HK-2 (cell line): ENCODE measurements around the gene NQO1.
"Not testable (repeated sequence)": the region's sequence is repeated elsewhere in the genome, so short reads cannot be mapped to it uniquely, and the experiment has no call there.

ENCODE experiments used
- DNase-seq: peaks from one replicate; pipeline ENCODE4 v3.0.0-alpha.2; 2018; ENCODE audit not compliant: unreplicated experiment

The NQO1 gene

DNA sequence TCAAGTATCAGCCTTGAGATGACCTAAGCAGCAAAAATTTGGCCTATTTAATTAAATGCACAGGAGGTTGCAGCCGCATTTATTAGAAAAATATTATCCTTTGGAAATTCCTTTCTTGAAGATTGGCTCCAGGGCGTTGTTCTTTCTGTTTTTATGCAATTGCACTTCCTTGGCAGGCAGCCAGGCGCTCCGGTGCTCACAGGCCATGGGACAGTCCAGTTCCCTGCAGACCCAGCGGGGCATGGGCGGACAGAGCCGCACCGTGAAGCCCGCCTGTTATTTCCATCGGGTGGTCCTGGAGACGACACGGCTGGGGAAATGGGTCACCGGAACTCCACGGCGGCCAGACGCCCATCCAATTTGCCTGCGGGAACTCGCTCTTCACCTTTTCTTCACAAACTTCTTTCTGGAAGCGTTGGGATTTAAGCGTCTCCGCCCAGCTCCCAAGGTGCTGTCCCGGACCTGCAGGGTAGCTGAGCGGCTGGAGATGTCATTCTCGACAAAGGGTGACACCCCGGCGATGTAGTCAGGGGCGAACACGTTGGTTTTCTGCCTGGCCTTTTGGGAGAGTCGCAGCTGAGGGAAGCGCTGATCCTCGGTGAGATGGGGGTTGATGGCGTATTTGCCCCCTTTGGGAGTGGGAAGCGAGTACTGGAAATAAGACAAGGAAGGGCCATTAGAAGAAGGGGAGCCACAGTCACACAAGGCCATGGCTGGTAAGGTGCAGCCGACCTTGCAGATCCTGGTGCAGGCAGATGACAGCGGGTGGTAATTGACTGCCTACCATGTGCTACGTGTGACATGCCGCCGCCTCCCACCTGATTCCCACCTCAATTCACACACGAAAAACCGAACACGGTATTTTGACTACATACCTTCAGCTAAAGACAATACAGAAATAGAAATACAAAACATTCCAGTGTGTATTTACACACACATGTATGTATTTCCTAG lies 15.9 kb upstream of the NQO1 start:
- peak; percentile 38 for DNase-seq

DNA sequence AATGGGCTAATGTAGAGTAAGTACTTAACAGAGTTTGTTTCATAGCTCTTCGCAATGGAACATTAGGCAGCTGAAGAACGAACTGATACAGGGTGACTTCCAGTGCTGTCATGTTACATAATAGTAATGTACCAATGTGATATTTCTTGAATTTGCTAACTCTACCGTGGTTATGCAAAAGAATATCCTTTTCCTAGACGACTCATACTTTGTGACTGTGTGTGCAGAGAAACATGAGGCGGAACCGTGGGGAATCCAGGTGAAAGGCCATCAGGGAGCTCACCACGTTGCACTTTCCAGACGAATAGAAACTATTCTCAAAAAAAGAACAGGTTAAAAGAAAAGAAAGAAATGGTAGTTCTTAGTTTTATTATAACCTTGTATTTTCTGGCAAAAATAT lies 15.2 kb upstream of the NQO1 start:
- no peak for DNase-seq

- no peak for DNase-seq
Observed at GRCh38 chr16:69732101-69732500, 5.7 kb upstream of the NQO1 start.

- not testable (repeated sequence) for DNase-seq
Observed at GRCh38 chr16:69731280-69731679, 4.9 kb upstream of the NQO1 start.

GRCh38 chr16:69729030-69729429 lies 2.7 kb upstream of the NQO1 start:
- not testable (repeated sequence) for DNase-seq

GRCh38 chr16:69727916-69728270 lies 1.5 kb upstream of the NQO1 start:
- DNase-seq: no peak

DNA sequence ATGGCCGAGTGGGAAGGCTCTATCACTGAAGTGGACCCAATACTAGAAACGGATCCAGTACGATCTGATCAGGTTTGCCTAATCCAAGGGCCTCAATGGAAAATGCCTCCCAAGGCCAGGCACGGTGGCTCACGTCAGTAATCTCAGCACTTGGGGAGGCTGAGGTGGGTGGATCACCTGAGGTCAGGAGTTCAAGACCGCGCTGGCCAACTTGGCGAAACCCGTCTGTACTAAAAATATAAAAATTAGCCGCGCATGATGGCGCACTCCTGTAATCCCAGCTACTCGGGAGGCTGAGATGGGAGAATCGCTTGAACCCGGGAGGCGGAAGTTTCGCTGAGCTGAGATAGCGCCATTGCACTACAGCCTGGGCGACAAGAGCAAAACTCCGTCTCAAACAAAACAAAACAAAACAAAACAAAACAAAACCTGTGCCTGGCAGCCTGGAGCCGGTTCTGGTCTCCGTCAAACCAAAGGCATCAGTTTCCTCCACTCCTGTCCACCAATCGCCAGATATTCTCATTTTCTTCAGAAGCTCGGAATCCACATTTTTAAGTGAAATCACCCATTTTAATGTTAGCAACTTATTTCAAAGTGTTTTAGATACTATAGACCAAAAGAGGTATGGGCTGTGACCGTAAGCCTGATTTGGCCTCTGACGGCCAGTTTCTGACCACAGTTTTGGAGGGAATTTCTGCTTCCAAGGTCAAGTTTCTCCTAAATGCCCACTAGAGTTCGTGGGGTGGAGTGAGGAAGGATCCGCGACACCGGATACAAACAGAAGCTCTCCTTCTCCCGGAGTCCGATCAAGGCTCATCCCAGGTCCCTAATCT lies 664 bp downstream of the NQO1 start:
- DNase-seq: no peak

DNA sequence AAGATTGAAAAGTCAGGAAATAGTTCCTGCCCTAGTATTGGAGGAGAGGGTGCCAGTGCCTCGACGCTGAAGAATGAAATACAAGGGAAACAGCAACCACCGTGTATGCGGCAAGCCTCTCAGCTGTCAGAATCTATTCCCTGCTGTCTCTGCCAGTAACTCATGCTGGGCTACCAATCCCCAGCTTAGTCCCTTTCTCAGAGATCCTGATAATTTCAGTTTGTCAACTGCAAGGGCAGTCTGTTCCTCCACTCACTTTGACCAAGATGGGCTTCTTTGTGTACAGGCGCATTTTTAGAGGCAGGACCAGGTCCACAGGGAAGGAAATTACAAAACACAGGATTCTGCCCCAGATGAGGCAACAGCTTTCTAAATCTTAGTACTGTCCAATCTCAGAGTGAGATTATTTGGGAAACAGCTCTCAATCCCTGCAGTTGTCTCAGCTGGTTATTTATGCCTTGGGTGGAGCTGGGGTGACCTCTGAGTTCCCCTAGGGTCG lies 1.3 kb downstream of the NQO1 start:
- DNase-seq: no peak

DNA sequence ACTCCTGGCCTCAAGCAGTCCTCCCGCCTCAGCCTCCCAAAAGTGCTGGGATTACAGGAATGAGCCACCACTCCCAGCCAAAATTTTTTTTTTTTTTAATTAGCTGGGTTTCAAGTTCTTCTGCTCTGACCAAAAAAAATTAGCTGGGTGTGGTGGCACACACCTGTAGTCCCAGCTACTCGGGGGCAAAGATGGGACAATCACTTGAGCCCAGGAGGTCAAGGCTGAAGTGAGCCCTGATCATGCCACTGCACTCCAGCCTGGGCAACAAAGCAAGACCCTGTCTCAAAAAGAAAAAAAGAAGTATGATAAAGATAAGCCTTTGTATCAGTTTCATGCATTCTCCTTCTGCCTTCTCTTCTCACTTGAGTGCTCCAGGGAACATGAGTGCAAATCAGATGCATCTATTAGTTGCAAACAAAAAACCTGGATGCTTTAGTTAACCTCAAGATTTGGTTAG lies 1.9 kb downstream of the NQO1 start:
- DNase-seq: no peak

GRCh38 chr16:69721441-69721957 lies 4.9 kb downstream of the NQO1 start:
- DNase-seq: no peak

DNA sequence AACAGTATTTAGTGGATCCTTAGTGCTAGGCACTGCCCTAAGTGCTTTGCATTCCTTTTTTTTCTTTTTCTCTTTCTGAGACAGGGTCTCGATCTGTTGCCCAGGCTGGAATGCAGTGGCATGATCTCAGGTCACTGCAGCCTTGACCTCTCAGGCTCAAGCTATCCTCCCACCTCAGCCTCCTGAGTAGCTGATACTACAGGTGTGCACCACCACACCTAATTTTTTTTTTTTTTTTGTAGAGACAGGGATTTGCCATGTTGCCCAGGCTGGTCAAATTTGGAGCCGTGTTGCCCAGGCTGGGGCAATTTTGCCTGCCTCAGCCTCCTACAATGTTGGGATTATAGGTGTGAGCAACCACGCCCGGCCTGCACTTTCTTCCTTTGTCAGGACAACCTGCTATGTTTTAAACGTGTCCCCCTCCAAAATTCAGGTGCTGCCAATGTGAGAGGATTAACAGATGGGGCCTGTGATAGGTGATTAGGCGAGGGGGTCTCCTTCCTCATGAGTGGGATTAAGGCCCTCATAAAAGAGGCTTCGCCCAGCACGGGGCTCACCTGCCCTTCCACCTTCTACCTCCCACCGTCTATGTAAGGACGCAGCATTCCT lies 5.4 kb downstream of the NQO1 start:
- DNase-seq: no peak

- DNase-seq: no peak
Observed at GRCh38 chr16:69718111-69718764, 8.1 kb downstream of the NQO1 start.

GRCh38 chr16:69717066-69717465 lies 9.3 kb downstream of the NQO1 start:
- DNase-seq: no peak

DNA sequence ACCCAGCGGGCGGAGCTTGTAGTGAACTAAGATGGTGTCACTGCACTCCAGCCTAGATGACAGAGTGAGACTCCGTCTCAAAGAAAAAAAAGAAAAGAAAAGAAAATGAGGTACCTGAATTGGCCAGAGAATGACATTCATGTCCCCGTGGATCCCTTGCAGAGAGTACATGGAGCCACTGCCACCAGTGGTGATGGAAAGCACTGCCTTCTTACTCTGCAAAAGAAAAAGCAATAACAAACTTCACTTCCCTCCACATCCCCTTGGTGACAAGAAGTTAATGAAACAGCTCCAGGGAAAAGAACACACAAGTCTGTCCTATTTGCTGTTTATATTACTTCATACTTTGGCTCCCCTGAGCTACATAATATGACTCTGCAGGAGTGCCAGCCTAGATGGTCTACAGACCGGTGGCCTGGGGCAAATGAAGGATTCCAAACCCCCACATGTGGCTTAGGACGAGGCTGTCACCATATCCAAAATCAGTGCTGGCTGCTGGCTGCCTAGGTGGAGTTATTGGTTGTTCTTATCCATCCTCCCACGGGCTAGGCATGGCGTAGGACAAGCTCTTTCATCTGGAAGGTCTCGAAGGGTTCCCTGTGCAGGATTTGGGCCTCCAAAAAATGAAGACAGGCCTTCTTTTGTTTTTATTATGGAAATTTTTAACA lies 13.3 kb downstream of the NQO1 start:
- no peak for DNase-seq

DNA sequence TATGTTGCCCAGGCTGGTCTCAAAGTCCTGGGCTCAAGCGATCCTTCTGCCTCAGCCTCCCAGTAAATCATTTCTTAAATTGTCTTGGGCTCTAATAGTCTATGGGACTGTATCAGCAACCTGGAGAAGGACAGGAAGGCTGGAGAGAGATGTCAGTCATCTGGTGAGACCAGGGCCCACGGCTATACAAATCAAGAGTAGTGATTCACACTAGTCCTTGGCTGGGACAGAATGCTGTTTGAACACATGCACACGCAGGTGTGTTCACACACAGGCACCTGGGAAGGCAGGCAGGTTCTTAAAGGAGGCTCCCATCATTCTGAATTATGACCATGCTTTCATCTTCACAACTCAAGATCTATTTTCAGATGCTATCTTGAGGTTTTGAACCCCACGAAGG lies 14.1 kb downstream of the NQO1 start:
- DNase-seq: no peak

DNA sequence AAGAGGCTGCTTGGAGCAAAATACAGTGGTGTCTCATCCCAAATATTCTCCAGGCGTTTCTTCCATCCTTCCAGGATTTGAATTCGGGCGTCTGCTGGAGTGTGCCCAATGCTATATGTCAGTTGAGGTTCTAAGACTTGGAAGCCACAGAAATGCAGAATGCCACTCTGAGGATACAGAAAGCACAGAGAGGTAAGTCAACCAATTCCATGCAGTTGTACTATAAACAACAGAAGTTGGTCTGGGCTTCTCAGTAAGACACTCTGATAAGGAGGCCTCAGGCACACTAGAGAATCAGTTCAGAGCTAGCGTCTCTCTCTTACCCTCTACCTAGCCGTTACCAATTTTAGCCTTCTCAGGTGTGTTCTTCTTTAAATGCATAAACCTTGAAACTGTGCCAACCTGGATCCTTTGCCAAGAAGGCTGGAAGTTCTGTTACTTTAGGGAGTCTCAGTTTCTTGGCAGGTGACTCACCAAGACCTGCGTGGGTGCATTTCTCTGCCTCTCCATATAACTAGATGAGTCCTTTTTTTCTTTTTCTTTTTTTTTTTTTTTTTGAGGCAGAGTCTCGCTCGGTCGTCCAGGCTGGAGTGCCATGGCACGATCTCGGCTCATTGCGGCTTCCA lies 15.1 kb downstream of the NQO1 start:
- DNase-seq: no peak

GRCh38 chr16:69709456-69710084 lies 16.8 kb downstream of the NQO1 start:
- no peak for DNase-seq

GRCh38 chr16:69707920-69708683 lies 18.3 kb downstream of the NQO1 start:
- DNase-seq: no peak

DNA sequence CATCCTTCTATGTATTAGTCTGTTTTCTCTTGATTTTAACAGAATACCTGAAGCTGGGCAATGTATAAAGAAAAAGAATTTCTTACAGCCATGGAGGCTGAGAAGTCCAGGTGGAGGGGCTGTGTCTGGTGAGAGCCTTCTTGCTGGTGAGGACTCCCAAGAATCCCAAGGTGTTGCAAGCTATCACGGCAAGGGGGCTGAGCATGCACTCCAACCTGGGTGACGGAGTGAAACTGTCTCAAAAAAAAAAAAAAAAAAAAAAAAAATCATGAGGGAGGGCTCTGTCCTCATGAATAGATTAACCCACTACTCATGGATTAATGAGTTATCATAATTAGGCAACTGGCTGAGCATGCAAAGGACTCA lies 19.4 kb downstream of the NQO1 start:
- no peak for DNase-seq
